ENCODE results near the gene CRTC3. TPM values are rescaled to one million over a fixed set of nuclear protein-coding genes. Genes with fewer than 3 reads are reported as not detected.

CRTC3 gene
- total and polyA plus RNA-seq, 2 experiments from 2014 or later: 15.1 to 24.5 TPM

GRCh38 chr15:90540768-90541167 lies 11.0 kb downstream of the CRTC3 start:
- no peak overlapping the region for H3K4me3 ChIP-seq
- no peaks in the 10 kb centered on the region for H3K27me3 ChIP-seq
- H3K27ac ChIP-seq: no peak overlapping the region
- no peak for DNase-seq (ENCODE audit: low read depth in 1 of 2, low spot score in 1 of 2)
- H3K9me3 ChIP-seq (ENCODE audit: low read depth): no peaks in the 10 kb centered on the region
- no peak for TF ChIP-seq CTCF (IDR thresholded peaks at IDR 0.05; ENCODE audit: low read depth, low read length)
- H3K36me3 ChIP-seq: no peaks in the 10 kb centered on the region
- peaks cover under 1% of the 10 kb centered on the region for H3K4me1 ChIP-seq (ENCODE audit: low read depth)

- no peak for DNase-seq (ENCODE audit: low read depth in 1 of 2, low spot score in 1 of 2)
- TF ChIP-seq CTCF (IDR thresholded peaks at IDR 0.05; ENCODE audit: low read depth, low read length): no peak
- H3K9me3 ChIP-seq (ENCODE audit: low read depth): no peaks in the 10 kb centered on the region
Observed at GRCh38 chr15:90545095-90545494, 15.4 kb downstream of the CRTC3 start.

GRCh38 chr15:90547540-90547939 lies 17.8 kb downstream of the CRTC3 start:
- TF ChIP-seq CTCF (IDR thresholded peaks at IDR 0.05; ENCODE audit: low read depth, low read length): no peak
- H3K9me3 ChIP-seq (ENCODE audit: low read depth): no peaks in the 10 kb centered on the region
- H3K27me3 ChIP-seq: no peaks in the 10 kb centered on the region
- no peaks in the 10 kb centered on the region for H3K4me1 ChIP-seq (ENCODE audit: low read depth)
- no peak overlapping the region for H3K27ac ChIP-seq
- no peak overlapping the region for H3K4me3 ChIP-seq
- DNase-seq (ENCODE audit: low read depth in 1 of 2, low spot score in 1 of 2): no peak
- H3K36me3 ChIP-seq: no peaks in the 10 kb centered on the region

More at GRCh38 chr15:90545095-90545494, 15.4 kb downstream of the CRTC3 start:
- no peak overlapping the region for H3K4me3 ChIP-seq
- H3K4me1 ChIP-seq (ENCODE audit: low read depth): no peaks in the 10 kb centered on the region
- no peak overlapping the region for H3K27ac ChIP-seq
- H3K27me3 ChIP-seq: no peaks in the 10 kb centered on the region
- H3K36me3 ChIP-seq: no peaks in the 10 kb centered on the region

GRCh38 chr15:90550919-90551318 lies 21.2 kb downstream of the CRTC3 start:
- H3K4me3 ChIP-seq: no peak overlapping the region
- no peak for DNase-seq (ENCODE audit: low read depth in 1 of 2, low spot score in 1 of 2)
- TF ChIP-seq CTCF (IDR thresholded peaks at IDR 0.05; ENCODE audit: low read depth, low read length): no peak

GRCh38 chr15:90552162-90552928 lies 22.6 kb downstream of the CRTC3 start:
- Histone ChIP-seq H3K36me3 (no peaks in the 10 kb centered on the region), H3K27me3 (no peaks in the 10 kb centered on the region)
- DNase-seq (ENCODE audit: low read depth in 1 of 2, low spot score in 1 of 2): peak in 1 of 2 donors; percentile 58

More at GRCh38 chr15:90550919-90551318, 21.2 kb downstream of the CRTC3 start:
- no peaks in the 10 kb centered on the region for H3K4me1 ChIP-seq (ENCODE audit: low read depth)
- no peaks in the 10 kb centered on the region for H3K36me3 ChIP-seq
- H3K27me3 ChIP-seq: no peaks in the 10 kb centered on the region
- H3K9me3 ChIP-seq (ENCODE audit: low read depth): no peaks in the 10 kb centered on the region
- H3K27ac ChIP-seq: no peak overlapping the region

More at GRCh38 chr15:90552162-90552928, 22.6 kb downstream of the CRTC3 start:
- Histone ChIP-seq H3K27ac (no peak overlapping the region), H3K4me3 (no peak overlapping the region), H3K4me1 (ENCODE audit: low read depth) (peaks cover 5% of the 10 kb centered on the region), H3K9me3 (ENCODE audit: low read depth) (no peaks in the 10 kb centered on the region)
- no peak for TF ChIP-seq CTCF (IDR thresholded peaks at IDR 0.05; ENCODE audit: low read depth, low read length)
